ENCODE data around the gene KRT8. TPM values are rescaled to one million over a fixed set of nuclear protein-coding genes. Genes with fewer than 3 reads are reported as not detected.
A peak's percentile ranks its signal among the peaks of the same experiment; 100 is the strongest.

Gene KRT8
- total RNA-seq, 1 experiment from 2014 or later, result 3,725 TPM

DNA sequence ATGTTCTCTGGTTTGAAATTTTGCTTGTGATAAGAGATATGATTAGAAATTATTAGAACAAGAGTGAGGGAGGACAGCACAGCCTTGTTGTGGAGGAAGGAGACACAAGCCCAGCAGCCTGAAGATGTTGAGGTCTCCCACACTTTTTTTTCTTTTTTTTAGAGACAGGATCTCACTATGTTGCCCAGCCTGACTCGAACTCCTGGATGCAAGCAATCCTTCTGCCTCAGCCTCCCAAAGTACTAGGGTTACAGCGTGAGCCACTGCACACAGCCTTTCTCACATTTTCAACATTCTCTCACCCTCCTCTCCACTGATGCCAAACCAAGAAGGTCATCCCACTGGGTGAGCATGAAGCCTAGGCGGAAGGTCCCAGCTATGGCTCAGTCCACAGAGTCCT lies 4.9 kb upstream of the KRT8 start:
- H3K9me3 ChIP-seq, result no peaks in the 10 kb centered on the region
- H3K27me3 Mint-ChIP-seq (ENCODE audit: insufficient read depth, unreplicated experiment), result peaks cover under 1% of the 10 kb centered on the region
- POLR2A ChIA-PET, result interaction anchor here (0.8 to 6.1 kb wide), 3 partner anchors 16 to 36 kb away, joined by 4 to 114 read pairs (median 6); no protein-coding TSS in a partner anchor
- BruUV-seq (replicated peaks), result no TSS peak
- H3K4me3 ChIP-seq (ENCODE audit: low read depth, low read length), result no peak overlapping the region
- DNase-seq, result no peak
- CTCF ChIA-PET, result interaction anchor here (0.5 to 1.6 kb wide), 2 partner anchors 15 to 67 kb away, joined by 3 to 4 read pairs; no protein-coding TSS in a partner anchor
- H3K36me3 ChIP-seq (ENCODE audit: control insufficient read depth, insufficient read depth, low read length), result no peaks in the 10 kb centered on the region
- intact Hi-C loops (cut with micrococcal nuclease; ENCODE audit: unreplicated experiment), result no loop called here
- peaks cover 61% of the 10 kb centered on the region for H3K4me1 Mint-ChIP-seq (ENCODE audit: low read depth, unreplicated experiment)
- H3K27ac Mint-ChIP-seq (ENCODE audit: unreplicated experiment), result peak overlapping the region; percentile 40
- H3K4me1 ChIP-seq, result peaks cover 84% of the 10 kb centered on the region
- H3K27me3 ChIP-seq (replicated peaks; ENCODE audit: control insufficient read depth, insufficient read depth, low read length), result no peaks in the 10 kb centered on the region
- TF ChIP-seq, protein P1, sequence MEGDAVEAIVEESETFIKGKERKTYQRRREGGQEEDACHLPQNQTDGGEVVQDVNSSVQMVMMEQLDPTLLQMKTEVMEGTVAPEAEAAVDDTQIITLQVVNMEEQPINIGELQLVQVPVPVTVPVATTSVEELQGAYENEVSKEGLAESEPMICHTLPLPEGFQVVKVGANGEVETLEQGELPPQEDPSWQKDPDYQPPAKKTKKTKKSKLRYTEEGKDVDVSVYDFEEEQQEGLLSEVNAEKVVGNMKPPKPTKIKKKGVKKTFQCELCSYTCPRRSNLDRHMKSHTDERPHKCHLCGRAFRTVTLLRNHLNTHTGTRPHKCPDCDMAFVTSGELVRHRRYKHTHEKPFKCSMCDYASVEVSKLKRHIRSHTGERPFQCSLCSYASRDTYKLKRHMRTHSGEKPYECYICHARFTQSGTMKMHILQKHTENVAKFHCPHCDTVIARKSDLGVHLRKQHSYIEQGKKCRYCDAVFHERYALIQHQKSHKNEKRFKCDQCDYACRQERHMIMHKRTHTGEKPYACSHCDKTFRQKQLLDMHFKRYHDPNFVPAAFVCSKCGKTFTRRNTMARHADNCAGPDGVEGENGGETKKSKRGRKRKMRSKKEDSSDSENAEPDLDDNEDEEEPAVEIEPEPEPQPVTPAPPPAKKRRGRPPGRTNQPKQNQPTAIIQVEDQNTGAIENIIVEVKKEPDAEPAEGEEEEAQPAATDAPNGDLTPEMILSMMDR (IDR thresholded peaks at IDR 0.05; ENCODE audit: insufficient read depth in 1 of 2, low read depth in 1 of 2, low read length in 1 of 2, severe bottlenecking in 1 of 2, unreplicated experiment in 1 of 2), result no peak
- H3K36me3 Mint-ChIP-seq (ENCODE audit: insufficient read depth, unreplicated experiment), result peaks cover 12% of the 10 kb centered on the region
- no peaks in the 10 kb centered on the region for H3K9me3 Mint-ChIP-seq (ENCODE audit: unreplicated experiment)
- no peak overlapping the region for H3K4me3 Mint-ChIP-seq (ENCODE audit: unreplicated experiment)

DNA sequence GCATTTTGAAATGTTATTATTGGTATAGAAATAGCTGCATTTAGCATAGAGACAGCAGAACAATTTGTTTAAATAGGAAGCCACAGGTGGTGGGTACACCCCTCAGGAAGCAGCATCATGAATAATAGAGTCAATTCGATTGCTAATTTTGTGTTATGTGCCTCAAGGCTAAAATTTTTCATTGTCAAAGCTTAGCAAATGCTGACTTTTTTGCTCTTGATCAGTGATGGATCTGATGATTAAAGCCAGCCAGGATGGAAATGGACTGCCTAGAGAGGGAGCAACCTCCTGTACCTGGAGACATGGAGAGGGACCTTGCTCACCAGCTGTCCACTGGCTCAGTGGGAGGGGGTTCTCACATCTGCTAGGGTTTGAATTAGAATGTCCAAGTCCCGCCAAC lies 4.5 kb upstream of the KRT8 start:
- intact Hi-C loops (cut with micrococcal nuclease; ENCODE audit: unreplicated experiment), result no loop called here

DNA sequence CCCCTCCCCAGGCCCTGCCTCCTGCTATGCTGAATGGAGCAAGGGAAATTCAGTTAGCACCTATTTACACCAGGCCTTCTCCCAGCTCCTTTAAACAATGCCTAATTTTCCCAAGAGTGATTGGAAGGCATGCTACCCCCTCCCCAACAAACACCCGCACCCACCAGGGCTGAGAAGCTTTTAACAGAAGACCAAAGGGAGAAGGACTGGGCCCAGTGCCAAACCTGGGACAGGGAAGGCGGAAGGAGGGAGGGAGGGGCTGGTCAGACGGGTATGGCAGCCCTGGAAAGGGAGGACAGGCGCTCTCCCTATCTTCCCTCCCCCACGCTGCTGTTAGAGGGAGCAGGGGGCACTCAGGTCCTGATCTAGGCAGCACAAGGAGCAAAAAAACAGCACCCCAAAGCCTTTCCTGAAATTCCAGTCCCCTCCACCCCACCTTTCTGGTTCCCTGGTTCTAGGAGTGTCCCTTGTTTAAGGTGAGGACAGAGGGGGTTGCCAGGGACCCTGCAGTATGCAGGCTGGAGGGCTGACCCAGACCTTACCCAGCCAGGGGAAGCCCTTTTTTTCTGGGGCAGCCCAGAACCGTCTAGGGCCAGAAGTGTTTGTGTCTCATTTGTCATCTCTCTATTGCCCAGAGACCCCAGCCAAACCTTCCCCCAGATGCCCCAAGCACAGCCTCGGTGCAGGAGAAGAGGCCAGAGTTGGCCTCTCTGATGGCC lies 2.4 kb upstream of the KRT8 start:
- Mint-ChIP-seq H3K27ac (ENCODE audit: unreplicated experiment) (peak overlapping the region; percentile 98), H3K27me3 (ENCODE audit: insufficient read depth, unreplicated experiment) (peaks cover 3% of the 10 kb centered on the region), H3K4me1 (ENCODE audit: low read depth, unreplicated experiment) (peaks cover 50% of the 10 kb centered on the region), H3K4me3 (ENCODE audit: unreplicated experiment) (peak overlapping the region; percentile 95), H3K36me3 (ENCODE audit: insufficient read depth, unreplicated experiment) (peaks cover 38% of the 10 kb centered on the region), H3K9me3 (ENCODE audit: unreplicated experiment) (no peaks in the 10 kb centered on the region)
- peaks cover 60% of the 10 kb centered on the region for H3K4me1 ChIP-seq
- intact Hi-C loops (cut with micrococcal nuclease; ENCODE audit: unreplicated experiment), result no loop called here
- peak; percentile 75 to 79 for DNase-seq
- ChIA-PET POLR2A (interaction anchor here (0.6 to 7.2 kb wide), 7 partner anchors 18 to 64 kb away, joined by 3 to 231 read pairs (median 4); partner anchors contain the start of gene KRT18), CTCF (interaction anchor here (0.6 to 1.5 kb wide), 6 partner anchors 18 to 397 kb away, joined by 3 to 6 read pairs (median 4); no protein-coding TSS in a partner anchor)
- no peak overlapping the region for H3K4me3 ChIP-seq (ENCODE audit: low read depth, low read length)
- peaks cover 2% of the 10 kb centered on the region for H3K36me3 ChIP-seq (ENCODE audit: control insufficient read depth, insufficient read depth, low read length)
- H3K9me3 ChIP-seq, result no peaks in the 10 kb centered on the region
- no peaks in the 10 kb centered on the region for H3K27me3 ChIP-seq (replicated peaks; ENCODE audit: control insufficient read depth, insufficient read depth, low read length)
- TF ChIP-seq, protein P1 (IDR thresholded peaks at IDR 0.05; ENCODE audit: insufficient read depth in 1 of 2, low read depth in 1 of 2, low read length in 1 of 2, severe bottlenecking in 1 of 2, unreplicated experiment in 1 of 2), result no peak
- no TSS peak for BruUV-seq (replicated peaks)

More for the DNA sequence above, 4.5 kb upstream of the KRT8 start:
- no peak for DNase-seq
- BruUV-seq (replicated peaks), result no TSS peak
- Mint-ChIP-seq H3K27me3 (ENCODE audit: insufficient read depth, unreplicated experiment) (peaks cover 3% of the 10 kb centered on the region), H3K9me3 (ENCODE audit: unreplicated experiment) (no peaks in the 10 kb centered on the region), H3K36me3 (ENCODE audit: insufficient read depth, unreplicated experiment) (peaks cover 17% of the 10 kb centered on the region), H3K4me1 (ENCODE audit: low read depth, unreplicated experiment) (peaks cover 57% of the 10 kb centered on the region), H3K27ac (ENCODE audit: unreplicated experiment) (no peak overlapping the region), H3K4me3 (ENCODE audit: unreplicated experiment) (no peak overlapping the region)
- Histone ChIP-seq H3K4me3 (ENCODE audit: low read depth, low read length) (no peak overlapping the region), H3K27me3 (replicated peaks; ENCODE audit: control insufficient read depth, insufficient read depth, low read length) (no peaks in the 10 kb centered on the region), H3K36me3 (ENCODE audit: control insufficient read depth, insufficient read depth, low read length) (no peaks in the 10 kb centered on the region; the same call in 1 of the 2 replicates), H3K9me3 (no peaks in the 10 kb centered on the region), H3K4me1 (peaks cover 79% of the 10 kb centered on the region)
- ChIA-PET POLR2A (interaction anchor here (0.8 to 6.1 kb wide), 3 partner anchors 17 to 37 kb away, joined by 4 to 114 read pairs (median 6); no protein-coding TSS in a partner anchor), CTCF (interaction anchor here (0.5 to 1.6 kb wide), 2 partner anchors 15 to 68 kb away, joined by 3 to 4 read pairs; no protein-coding TSS in a partner anchor)
- TF ChIP-seq, protein P1 (IDR thresholded peaks at IDR 0.05; ENCODE audit: insufficient read depth in 1 of 2, low read depth in 1 of 2, low read length in 1 of 2, severe bottlenecking in 1 of 2, unreplicated experiment in 1 of 2), result no peak
